GM19324 (cell line): Measurements from ENCODE around the gene TMEM117.

Source experiments
- ATAC-seq: cut with Tn5 transposase; IDR thresholded peaks from one replicate; pipeline ENCODE4 v1.9.1; 2021; ENCODE audit warnings: mild to moderate bottlenecking, moderate library complexity; ENCODE audit not compliant: unreplicated experiment, low FRiP score

TMEM117 gene

GRCh38 chr12:44422559-44422958 is 586.7 kb downstream of the TMEM117 start:
- ATAC-seq = no peak

- ATAC-seq = no peak
These were observed 592.9 kb downstream of the TMEM117 start for GRCh38 chr12:44428825-44429224.

- ATAC-seq = peak; percentile 61
These were observed 595.9 kb downstream of the TMEM117 start for GRCh38 chr12:44431647-44432343.

GRCh38 chr12:44433659-44434058 is 597.8 kb downstream of the TMEM117 start:
- no peak for ATAC-seq

- ATAC-seq = no peak
These were observed 600.9 kb downstream of the TMEM117 start for GRCh38 chr12:44436756-44437155.
